Measurements from ENCODE around the gene PCDHB5. TPM values are rescaled to one million over a fixed set of nuclear protein-coding genes. Genes with fewer than 3 reads are reported as not detected.
A peak's percentile ranks its signal among the peaks of the same experiment; 100 is the strongest.
"Not testable (repeated sequence)": the region's sequence is repeated elsewhere in the genome, so short reads cannot be mapped to it uniquely, and the experiment has no call there.

Gene PCDHB5
- total RNA-seq, 3 donors from 2014 or later, result 3.4 to 9.8 (median 6.4) TPM

DNA sequence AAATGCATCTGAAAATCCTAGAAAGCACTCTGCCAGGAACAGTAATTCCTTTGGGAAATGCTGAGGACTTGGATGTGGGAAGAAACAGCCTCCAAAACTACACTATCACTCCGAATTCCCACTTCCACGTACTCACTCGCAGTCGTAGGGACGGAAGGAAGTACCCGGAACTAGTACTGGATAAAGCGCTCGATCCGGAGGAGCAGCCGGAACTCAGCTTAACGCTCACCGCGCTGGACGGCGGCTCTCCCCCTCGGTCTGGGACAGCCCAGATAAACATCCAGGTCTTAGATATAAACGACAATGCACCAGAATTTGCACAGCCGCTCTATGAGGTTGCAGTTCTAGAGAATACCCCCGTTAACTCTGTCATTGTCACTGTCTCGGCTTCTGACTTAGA, 33.9 kb upstream of the PCDHB5 start:
- TF ChIP-seq POLR2A (IDR thresholded peaks at IDR 0.05) (no peak), POLR2AphosphoS5 (IDR thresholded peaks at IDR 0.05) (no peak)
- TF ChIP-seq, protein P1, sequence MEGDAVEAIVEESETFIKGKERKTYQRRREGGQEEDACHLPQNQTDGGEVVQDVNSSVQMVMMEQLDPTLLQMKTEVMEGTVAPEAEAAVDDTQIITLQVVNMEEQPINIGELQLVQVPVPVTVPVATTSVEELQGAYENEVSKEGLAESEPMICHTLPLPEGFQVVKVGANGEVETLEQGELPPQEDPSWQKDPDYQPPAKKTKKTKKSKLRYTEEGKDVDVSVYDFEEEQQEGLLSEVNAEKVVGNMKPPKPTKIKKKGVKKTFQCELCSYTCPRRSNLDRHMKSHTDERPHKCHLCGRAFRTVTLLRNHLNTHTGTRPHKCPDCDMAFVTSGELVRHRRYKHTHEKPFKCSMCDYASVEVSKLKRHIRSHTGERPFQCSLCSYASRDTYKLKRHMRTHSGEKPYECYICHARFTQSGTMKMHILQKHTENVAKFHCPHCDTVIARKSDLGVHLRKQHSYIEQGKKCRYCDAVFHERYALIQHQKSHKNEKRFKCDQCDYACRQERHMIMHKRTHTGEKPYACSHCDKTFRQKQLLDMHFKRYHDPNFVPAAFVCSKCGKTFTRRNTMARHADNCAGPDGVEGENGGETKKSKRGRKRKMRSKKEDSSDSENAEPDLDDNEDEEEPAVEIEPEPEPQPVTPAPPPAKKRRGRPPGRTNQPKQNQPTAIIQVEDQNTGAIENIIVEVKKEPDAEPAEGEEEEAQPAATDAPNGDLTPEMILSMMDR (IDR thresholded peaks at IDR 0.05), result no peak
- Histone ChIP-seq H3K27me3 (no peaks in the 10 kb centered on the region), H3K36me3 (no peaks in the 10 kb centered on the region), H3K4me3 (peak overlapping the region; percentile 27 to 54 (median 42)), H3K9me3 (peaks cover 32 to 51% of the 10 kb centered on the region in 2 donors), H3K27ac (no peak overlapping the region), H3K4me1 (no peaks in the 10 kb centered on the region)
- intact Hi-C loops (cut with DNase I; ENCODE audit: low total_unique reads), result no loop called here
- DNase-seq (ENCODE audit: low spot score in 2 of 2), result no peak

GRCh38 chr5:141102070-141102469, 32.9 kb upstream of the PCDHB5 start:
- intact Hi-C loops (cut with DNase I; ENCODE audit: low total_unique reads); DNase-seq (ENCODE audit: low spot score in 2 of 2); H3K4me1 ChIP-seq; H3K27me3 ChIP-seq; H3K4me3 ChIP-seq; H3K36me3 ChIP-seq; H3K27ac ChIP-seq: not testable (repeated sequence)
- H3K9me3 ChIP-seq, result peaks cover 27 to 51% of the 10 kb centered on the region in 2 donors

- H3K27me3 ChIP-seq; H3K4me3 ChIP-seq; H3K27ac ChIP-seq; H3K36me3 ChIP-seq; DNase-seq (ENCODE audit: low spot score in 2 of 2); H3K4me1 ChIP-seq; intact Hi-C loops (cut with DNase I; ENCODE audit: low total_unique reads): not testable (repeated sequence)
- H3K9me3 ChIP-seq, result peaks cover 28 to 55% of the 10 kb centered on the region in 2 donors
Measured at GRCh38 chr5:141102471-141102870, 32.5 kb upstream of the PCDHB5 start.

- no peak for TF ChIP-seq POLR2A (IDR thresholded peaks at IDR 0.05)
- TF ChIP-seq POLR2AphosphoS5 (IDR thresholded peaks at IDR 0.05), result no peak
- TF ChIP-seq, protein P1 (IDR thresholded peaks at IDR 0.05), result no peak
- Histone ChIP-seq H3K27me3 (no peaks in the 10 kb centered on the region), H3K4me1 (no peaks in the 10 kb centered on the region), H3K4me3 (no peak overlapping the region), H3K9me3 (peaks cover 33 to 59% of the 10 kb centered on the region in 2 donors), H3K36me3 (no peaks in the 10 kb centered on the region), H3K27ac (no peak overlapping the region)
- intact Hi-C loops (cut with DNase I; ENCODE audit: low total_unique reads), result no loop called here
- DNase-seq (ENCODE audit: low spot score in 2 of 2), result no peak
Measured at GRCh38 chr5:141105350-141105749, 29.7 kb upstream of the PCDHB5 start.

- intact Hi-C loops (cut with DNase I; ENCODE audit: low total_unique reads), result no loop called here
- H3K9me3 ChIP-seq, result peaks cover 31 to 59% of the 10 kb centered on the region in 2 donors
- TF ChIP-seq POLR2A (IDR thresholded peaks at IDR 0.05) (no peak), POLR2AphosphoS5 (IDR thresholded peaks at IDR 0.05) (no peak)
- TF ChIP-seq, protein P1 (IDR thresholded peaks at IDR 0.05), result no peak
Measured at GRCh38 chr5:141119250-141119649, 15.8 kb upstream of the PCDHB5 start.

GRCh38 chr5:141121563-141121962, 13.4 kb upstream of the PCDHB5 start, which contains the start of gene PCDHB4:
Gene PCDHB4, plus strand, starts transcription at chr5:141121818. Its CDS starts 181 bp downstream, at chr5:141121999.
- DNase-seq (ENCODE audit: low spot score in 2 of 2), result no peak
- no peaks in the 10 kb centered on the region for H3K4me1 ChIP-seq
- H3K27me3 ChIP-seq, result no peaks in the 10 kb centered on the region
- peak within 1 kb of the TSS; percentile 37 to 51 (median 45) for H3K4me3 ChIP-seq
- no peak for TF ChIP-seq POLR2A (IDR thresholded peaks at IDR 0.05)
- TF ChIP-seq, protein P1 (IDR thresholded peaks at IDR 0.05), result peak in 1 of 3 donors; percentile 26
- peak within 1 kb of the TSS in 1 of 2 donors; percentile 58 for H3K27ac ChIP-seq
- H3K9me3 ChIP-seq, result peaks cover 37 to 55% of the 10 kb centered on the region in 2 donors
- intact Hi-C loops (cut with DNase I; ENCODE audit: low total_unique reads), result no loop called here
- H3K36me3 ChIP-seq, result no peaks in the 10 kb centered on the region

More at GRCh38 chr5:141119250-141119649, 15.8 kb upstream of the PCDHB5 start:
- H3K27me3 ChIP-seq, result no peaks in the 10 kb centered on the region
- no peaks in the 10 kb centered on the region for H3K4me1 ChIP-seq
- H3K27ac ChIP-seq, result no peak overlapping the region
- no peak for DNase-seq (ENCODE audit: low spot score in 2 of 2)
- no peaks in the 10 kb centered on the region for H3K36me3 ChIP-seq
- no peak overlapping the region for H3K4me3 ChIP-seq

Data from breast epithelium (tissue), 4 donors.